Hematopoietic multipotent progenitor cell treated with erythropoietin and hydrocortisone succinate and interleukin-3 and kit ligand, for 8 days (in vitro differentiated cells): Measurements from ENCODE around the gene TRRAP.

Experiments used
- DNase-seq: peaks from one replicate; pipeline ENCODE4 v3.0.0-alpha.2; 2015

TRRAP gene

GRCh38 chr7:98956469-98956868 lies 78.1 kb downstream of the TRRAP start:
- DNase-seq: no peak

DNA sequence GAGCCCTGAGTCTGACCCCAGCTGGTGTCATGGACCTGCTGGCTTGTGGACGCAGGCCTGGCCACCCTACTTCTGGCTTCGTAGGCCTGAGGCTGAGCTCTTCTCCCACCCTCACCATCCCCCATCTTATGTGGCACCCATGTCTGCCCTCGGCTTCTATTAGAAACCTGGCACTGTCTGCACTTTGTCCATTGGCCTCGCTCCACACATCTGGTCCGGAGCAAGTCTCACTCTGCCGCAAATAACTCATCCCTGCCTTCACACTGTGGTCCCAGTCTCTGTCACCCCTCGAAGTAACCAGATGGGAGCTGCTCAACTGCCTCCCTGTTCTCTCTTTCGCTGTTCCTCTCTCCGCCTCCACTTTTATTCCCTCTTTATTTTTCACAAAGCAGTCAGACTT lies 78.6 kb downstream of the TRRAP start:
- DNase-seq: no peak

GRCh38 chr7:98957766-98958165 lies 79.4 kb downstream of the TRRAP start:
- DNase-seq: no peak

DNA sequence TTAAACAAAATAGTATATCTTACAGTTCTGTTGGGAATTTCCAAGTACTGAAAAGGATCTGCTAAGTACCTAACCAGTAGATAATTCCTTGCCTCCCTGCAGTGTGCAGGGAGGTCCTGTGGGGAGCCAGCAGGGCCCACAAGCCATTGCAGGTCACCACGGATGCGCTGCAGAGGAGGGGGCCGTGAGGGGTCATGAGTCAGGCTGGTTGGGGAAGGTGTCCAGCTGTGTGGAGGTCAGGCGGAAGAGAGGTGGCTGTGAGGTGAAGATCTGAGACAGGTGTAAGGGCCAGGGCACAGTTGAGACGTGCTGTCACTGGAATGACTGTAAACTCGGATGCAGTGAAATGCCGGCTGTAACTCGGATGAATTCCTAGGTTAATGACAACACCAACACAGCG lies 80.6 kb downstream of the TRRAP start:
- DNase-seq: no peak

DNA sequence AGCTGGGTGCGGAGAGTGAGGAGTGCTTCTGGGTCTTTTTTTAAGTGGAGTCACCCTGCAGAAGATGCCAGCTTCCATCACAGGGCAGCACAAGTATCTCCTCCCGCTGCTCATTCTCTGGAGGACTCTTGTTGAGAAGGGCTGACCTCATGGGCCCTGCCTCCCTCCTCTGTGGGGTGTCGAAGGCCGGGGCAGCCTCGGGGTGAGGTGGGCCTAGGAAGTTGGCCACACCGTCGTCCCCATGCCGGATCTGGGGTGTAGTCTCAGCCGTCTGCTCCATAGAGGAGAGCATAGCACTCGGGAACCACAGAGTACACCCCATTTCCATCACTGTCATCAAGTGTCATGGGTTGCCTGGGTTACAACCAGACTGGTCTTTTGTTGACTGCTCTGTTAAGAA lies 85.0 kb downstream of the TRRAP start:
- no peak for DNase-seq

- no peak for DNase-seq
Measured at GRCh38 chr7:98964596-98964995, 86.3 kb downstream of the TRRAP start.

DNA sequence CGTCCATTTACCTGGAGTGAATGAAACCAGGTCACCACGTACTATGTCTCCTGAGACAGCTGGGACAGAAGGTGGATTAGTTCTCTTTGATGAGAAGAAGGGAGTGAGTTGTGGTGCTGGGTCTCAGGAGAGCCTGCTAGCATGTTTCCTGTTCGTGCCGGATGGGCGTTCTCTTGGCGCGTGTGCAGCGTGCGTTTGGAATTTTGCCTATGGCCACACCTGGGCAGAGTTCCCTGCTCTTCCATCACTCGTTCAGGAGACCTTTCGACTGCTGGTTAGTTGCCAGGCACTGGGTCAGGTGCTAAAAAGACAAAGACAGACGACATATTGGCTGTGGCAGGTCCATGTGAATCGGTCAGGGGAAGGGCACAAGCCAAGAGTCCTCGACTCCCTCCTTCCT lies 90.3 kb downstream of the TRRAP start:
- no peak for DNase-seq

DNA sequence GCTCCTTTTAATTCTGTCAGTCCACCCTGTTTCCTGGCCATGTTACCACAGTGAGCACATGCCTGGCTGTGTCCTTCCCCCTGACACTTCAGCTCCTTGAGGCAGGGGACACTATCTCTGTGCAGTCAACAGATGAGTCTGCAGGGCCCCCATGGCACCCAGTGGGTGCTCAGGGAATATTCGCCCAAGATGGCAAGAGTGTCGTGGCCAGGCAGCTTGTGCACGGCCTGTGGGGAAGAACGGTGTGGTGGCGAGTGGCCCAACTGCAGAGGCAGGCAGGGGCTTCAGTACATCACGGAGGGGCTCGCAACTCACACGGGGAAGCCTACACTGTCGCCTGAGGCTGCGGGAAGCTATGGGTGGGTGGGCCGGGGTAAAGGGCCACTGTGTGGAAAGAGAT lies 91.1 kb downstream of the TRRAP start:
- DNase-seq: no peak

DNA sequence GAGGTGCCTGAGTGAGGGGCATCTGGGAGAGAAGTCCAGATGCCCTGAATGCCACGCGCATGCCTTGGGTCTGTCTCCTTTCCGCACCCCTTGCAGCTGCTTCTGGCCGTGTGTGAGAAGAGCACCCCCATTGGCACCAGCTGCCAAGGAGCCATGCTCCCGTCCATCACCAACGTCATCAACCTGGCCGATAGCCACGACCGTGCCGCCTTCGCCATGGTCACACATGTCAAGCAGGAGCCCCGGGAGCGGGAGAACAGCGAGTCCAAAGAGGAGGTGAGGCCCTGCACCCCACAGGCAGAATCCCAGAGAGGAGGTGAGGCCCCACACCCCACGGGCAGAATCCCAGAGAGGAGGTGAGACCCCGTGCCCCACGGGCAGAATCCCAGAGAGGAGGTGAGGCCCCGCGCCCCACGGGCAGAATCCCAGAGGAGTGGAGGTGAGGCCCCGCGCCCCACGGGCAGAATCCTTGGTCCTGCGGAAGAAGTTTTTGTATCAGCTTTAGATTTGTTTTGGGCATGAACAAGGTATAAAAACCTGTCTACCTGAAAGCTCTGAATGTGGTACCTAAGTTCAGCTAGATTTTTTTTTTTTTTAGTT lies 91.8 kb downstream of the TRRAP start:
- DNase-seq: no peak

DNA sequence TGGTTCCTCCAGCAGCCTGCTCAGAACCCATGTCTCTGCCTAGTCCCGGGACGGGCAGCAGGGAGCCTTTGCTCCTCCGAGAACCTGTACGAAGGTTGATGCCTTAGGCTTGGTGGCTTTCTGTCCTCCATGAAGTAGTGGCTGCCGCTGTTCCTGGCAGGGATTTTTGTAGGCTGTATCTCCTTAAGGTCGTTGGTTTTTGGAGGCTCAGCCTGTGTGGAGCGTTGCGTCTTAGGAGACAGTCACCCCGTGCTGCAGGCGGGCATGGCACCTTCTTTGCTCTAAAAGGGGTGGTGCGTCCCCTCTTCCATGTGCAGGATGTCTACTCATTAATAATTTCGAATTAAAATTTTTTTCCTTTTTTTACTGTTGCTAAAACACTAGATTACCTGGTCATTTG lies 92.5 kb downstream of the TRRAP start:
- DNase-seq: no peak

DNA sequence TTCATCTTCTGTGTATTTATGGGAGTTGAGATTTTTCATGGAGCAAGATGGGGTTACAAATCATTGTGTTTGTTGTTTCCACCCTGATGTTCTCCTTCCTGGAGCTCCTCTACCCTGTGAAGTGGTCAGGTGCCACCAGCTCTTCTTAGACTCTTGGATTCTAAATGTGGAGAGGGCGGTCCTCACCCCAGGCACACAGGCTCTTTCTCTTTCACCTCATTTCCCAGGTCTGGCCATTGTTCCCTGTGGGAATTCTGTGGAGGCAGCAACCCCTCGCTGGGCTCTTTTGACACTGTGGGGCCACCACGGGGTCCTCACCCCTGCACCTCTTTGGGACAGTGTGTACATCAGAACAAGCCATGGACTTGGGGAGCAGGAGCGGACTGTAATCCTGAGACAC lies 95.9 kb downstream of the TRRAP start:
- no peak for DNase-seq

GRCh38 chr7:98974906-98975816 lies 96.8 kb downstream of the TRRAP start:
- DNase-seq: no peak

DNA sequence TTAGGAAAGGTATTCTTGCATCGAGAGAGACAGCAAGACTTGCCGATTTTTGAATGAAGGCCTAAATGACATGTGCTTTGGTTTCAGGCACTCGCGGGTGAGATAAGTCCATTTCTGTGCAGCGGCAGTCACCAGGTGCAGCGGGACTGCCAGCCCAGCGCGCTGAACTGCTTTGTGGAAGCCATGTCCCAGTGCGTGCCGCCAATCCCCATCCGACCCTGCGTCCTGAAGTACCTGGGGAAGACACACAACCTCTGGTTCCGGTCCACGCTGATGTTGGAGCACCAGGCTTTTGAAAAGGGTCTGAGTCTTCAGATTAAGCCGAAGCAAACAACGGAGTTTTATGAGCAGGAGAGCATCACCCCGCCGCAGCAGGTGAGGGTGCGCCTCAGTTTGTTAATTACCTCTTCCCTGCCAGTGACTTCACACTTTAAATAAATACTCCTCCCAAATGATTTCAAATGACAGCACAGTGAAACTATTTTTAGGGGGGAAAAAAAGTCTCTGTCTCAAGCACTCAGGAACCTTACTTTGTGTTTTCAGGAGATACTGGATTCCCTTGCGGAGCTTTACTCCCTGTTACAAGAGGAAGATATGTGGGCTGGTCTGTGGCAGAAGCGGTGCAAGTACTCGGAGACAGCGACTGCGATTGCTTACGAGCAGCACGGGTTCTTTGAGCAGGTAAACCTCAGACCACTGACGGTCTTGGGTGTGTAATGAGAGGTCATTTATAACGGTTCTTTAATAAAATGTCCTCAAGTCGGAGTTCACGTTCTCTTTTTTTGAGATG lies 98.3 kb downstream of the TRRAP start:
- no peak for DNase-seq

- no peak for DNase-seq
Measured at GRCh38 chr7:98978672-98979071, 100.3 kb downstream of the TRRAP start.

- DNase-seq: no peak
Measured at GRCh38 chr7:98981701-98982100, 103.4 kb downstream of the TRRAP start.

DNA sequence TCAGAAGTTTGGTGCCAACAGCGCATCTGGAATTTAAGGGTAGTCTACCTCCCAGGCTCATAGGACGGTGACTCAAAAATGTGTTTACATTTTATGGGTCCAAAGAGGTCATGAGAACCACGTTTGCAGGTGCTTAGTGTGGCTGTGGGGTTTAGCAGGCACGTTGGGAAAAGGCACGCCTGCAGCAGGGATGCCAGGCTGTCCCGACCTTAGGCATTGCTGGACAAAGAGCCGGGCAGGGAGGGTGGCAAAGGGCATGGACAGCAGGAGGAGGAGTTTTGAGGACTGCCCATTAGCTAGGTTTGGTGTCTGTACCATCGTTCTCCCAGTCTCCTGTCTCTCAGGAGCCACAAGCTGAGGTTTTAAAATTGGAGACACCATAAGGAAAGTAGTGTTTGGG lies 104.4 kb downstream of the TRRAP start:
- no peak for DNase-seq

GRCh38 chr7:98984126-98984525 lies 105.8 kb downstream of the TRRAP start:
- no peak for DNase-seq

- DNase-seq: no peak
Measured at GRCh38 chr7:98985406-98985805, 107.1 kb downstream of the TRRAP start.

- no peak for DNase-seq
Measured at GRCh38 chr7:98985945-98986344, 107.6 kb downstream of the TRRAP start.

DNA sequence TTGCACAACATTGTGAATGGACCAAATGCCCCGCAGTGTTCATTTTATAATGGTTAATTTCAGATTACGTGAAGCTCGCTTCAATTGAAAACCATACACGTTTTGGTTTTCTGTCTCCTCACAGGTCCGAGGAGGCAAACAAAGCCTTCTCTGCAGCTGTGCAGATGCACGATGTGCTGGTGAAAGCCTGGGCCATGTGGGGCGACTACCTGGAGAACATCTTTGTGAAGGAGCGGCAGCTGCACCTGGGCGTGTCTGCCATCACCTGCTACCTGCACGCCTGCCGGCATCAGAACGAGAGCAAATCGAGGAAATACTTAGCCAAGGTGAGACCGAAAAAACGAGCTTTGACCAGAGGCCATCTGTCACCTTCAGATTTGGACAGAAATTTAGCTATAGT lies 110.3 kb downstream of the TRRAP start:
- no peak for DNase-seq

- no peak for DNase-seq
Measured at GRCh38 chr7:98990356-98990755, 112.0 kb downstream of the TRRAP start.

GRCh38 chr7:98991141-98991540 lies 112.8 kb downstream of the TRRAP start:
- no peak for DNase-seq

GRCh38 chr7:98992076-98992475 lies 113.7 kb downstream of the TRRAP start:
- DNase-seq: no peak
